RWPE1 (cell line): Measurements from ENCODE around the gene NFS1.

Experiments used
- CTCF ChIA-PET: fragments of 350-600 bp; sonication (Branson Sonifier 250); formaldehyde crosslinking; extraction: SDS; loops from one replicate; lab custom pipeline; 2021; lab: Yijun Ruan, JAX
- POLR2A ChIA-PET: fragments of 400-600 bp; formaldehyde crosslinking; extraction: SDS; loops from one replicate; lab custom pipeline; 2020; ENCODE audit warnings: antibody characterized with exemption; ENCODE audit not compliant: low non-redundant PET; lab: Yijun Ruan, JAX
- DNase-seq: peaks from one replicate; pipeline ENCODE4 v3.0.0; 2012; ENCODE audit warnings: low spot score
- H3K27ac ChIP-seq: fragments of 450-650 bp; 2 replicates; pipeline ENCODE4 v1.5.1; 2017
- CTCF ChIP-seq: fragments of 450-650 bp; conservative IDR thresholded peaks from 2 replicates; pipeline ENCODE4 v1.5.1; 2017; ENCODE audit warnings: low read depth, mild to moderate bottlenecking

NFS1 gene

GRCh38 chr20:35620818-35621559 lies 78.2 kb downstream of the NFS1 start:
- CTCF ChIA-PET: interaction anchor here (0.5 to 2.5 kb wide), 6 partner anchors 11 to 830 kb away, joined by 3 to 13 read pairs (median 4); no protein-coding TSS in a partner anchor
- no peak for DNase-seq
- peak overlapping the region; percentile 44 for H3K27ac ChIP-seq
- POLR2A ChIA-PET: no interaction called here
- no peak; the same call in 1 of the 2 replicates for TF ChIP-seq CTCF

DNA sequence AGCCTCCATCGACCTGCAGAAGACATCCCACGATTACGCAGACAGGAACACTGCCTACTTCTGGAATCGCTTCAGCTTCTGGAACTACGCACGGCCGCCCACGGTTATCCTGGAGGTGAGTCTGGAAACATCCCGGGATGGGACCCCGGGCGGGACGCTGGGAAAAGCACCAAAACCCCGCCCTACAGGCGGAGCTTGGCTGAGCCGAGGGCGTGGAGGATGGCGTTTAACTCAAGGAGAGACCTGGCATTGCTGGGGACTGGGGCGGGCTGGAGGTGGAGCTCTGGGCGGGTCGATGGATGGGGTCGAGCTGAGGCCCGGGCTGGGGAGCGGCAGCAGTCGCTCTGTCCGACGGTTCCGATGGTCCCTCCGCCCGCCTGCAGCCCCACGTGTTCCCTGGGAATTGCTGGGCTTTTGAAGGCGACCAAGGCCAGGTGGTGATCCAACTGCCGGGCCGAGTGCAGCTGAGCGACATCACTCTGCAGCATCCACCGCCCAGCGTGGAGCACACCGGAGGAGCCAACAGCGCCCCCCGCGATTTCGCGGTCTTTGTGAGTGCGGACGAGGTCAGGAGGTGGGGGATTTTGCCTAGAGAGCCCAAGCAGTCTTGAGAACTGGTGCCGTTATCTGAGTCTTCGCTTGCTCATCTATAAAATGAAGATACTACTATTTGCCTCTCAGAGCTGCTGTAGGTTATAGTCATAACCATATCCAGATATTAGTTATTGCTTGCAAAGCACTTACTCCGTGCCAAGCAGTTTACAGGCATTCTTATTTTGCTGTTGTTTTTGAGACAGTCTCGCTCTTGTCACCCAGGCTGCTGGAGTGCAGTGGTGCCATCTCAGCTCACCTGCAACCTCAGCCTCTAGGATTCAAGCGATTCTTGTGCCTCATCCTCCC lies 79.7 kb downstream of the NFS1 start:
- POLR2A ChIA-PET: interaction anchor here (1.6 kb wide), 1 partner anchor 45 kb away, joined by 9 read pairs; no protein-coding TSS in a partner anchor
- DNase-seq: peak; percentile 98
- peak overlapping the region; percentile 88 for H3K27ac ChIP-seq
- TF ChIP-seq CTCF: peak; percentile 87
- CTCF ChIA-PET: interaction anchor here (0.6 to 2.5 kb wide), 18 partner anchors 10 to 1307 kb away, joined by 3 to 13 read pairs (median 4); partner anchors contain the start of gene ERGIC3

DNA sequence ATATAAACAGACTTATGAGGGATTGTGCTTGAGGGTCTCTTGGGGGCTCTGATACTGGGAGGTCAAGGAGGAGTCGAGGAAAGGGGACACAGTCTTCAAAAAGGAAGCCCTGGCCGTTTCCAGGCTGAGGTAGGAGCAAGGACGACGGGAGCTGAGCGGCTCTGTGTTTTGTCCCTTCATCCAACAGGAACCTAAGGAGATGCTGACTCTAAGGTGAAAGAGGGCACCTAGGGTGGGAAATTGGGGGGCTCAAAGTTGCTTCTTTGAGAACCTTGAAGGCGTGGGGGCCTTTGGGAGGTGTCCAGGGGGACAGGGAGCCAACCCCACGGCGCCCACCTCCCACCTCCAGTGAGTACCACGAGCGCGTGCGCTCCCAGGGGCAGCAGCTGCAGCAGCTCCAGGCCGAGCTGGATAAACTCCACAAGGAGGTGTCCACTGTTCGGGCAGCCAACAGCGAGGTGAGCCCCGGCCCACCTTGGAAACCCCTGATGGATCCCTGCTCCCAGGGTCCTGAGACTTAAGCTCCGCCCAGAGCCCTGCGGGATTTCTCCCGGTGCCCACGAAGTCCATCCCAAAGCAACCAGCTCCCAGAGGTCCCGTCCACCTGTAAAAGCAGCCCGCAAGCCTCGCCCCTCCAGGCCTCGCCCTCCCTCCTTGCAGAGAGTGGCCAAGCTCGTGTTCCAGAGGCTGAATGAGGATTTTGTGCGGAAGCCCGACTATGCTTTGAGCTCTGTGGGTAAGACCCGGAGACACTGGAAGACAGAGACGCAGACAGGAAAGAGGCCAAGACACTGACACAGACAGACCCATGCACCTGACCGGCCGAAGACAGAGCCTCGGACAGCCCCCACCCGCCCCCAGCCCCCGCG lies 80.7 kb downstream of the NFS1 start:
- DNase-seq: peak; percentile 60
- peak overlapping the region; percentile 88 for H3K27ac ChIP-seq
- ChIA-PET CTCF (interaction anchor here (0.6 to 2.5 kb wide), 13 partner anchors 21 to 376 kb away, joined by 3 to 7 read pairs (median 4); partner anchors contain the start of gene ERGIC3), POLR2A (interaction anchor here (0.6 to 1.6 kb wide), 2 partner anchors 45 to 113 kb away, joined by 5 to 9 read pairs; no protein-coding TSS in a partner anchor)
- TF ChIP-seq CTCF: no peak
